HCT116 (cell line): Measurements from ENCODE around the gene ABHD12B. TPM values are rescaled to one million over a fixed set of nuclear protein-coding genes. Genes with fewer than 3 reads are reported as not detected.

ENCODE experiments used
- ATAC-seq: fragments of 200-7000 bp; cut with Tn5 transposase; 2 replicates; pipeline ENCODE4 v1.9.1; 2020; ENCODE audit warnings: mild to moderate bottlenecking, moderate library complexity
- BruUV-seq: library from RNA; stranded (reverse); fragments of 400-500 nt; replicated peaks from 2 replicates; lab custom pipeline; 2021; lab: Mats Ljungman, UMichigan
- CTCF ChIA-PET: fragments of 300-600 bp; sonication (Branson Sonifier 250); formaldehyde crosslinking; loops from one replicate; lab custom pipeline; 2021; ENCODE audit warnings: antibody characterized with exemption; lab: Charles Lee
- POLR2A ChIA-PET: fragments of 300-600, 350-600 bp; sonication (Branson Sonifier 250); formaldehyde crosslinking; loops from one replicate; lab custom pipeline; 2021; ENCODE audit warnings: antibody characterized with exemption; lab: Charles Lee
- RAD21 ChIA-PET, 2 experiments: fragments of 300-600 bp; sonication (Branson Sonifier 250); formaldehyde crosslinking; loops; one replicate each; lab custom pipeline; 2023; ENCODE audit warnings: low total read pairs in 2 of 2; ENCODE audit not compliant: uncharacterized antibody in 2 of 2, unreplicated experiment in 2 of 2, low non-redundant PET in 1 of 2; lab: Charles Lee
- DNase-seq: peaks from one replicate; pipeline ENCODE4 v3.0.0-alpha.2; 2010; ENCODE audit warnings: low read depth, low spot score
- H2AFZ ChIP-seq: fragments of 200-600 bp; shearing (Covaris generic), sonication (generic); 2 replicates; pipeline ENCODE4 v1.6.1; 2017; ENCODE audit warnings: low read depth, mixed run types, mixed read lengths, antibody characterized with exemption, low read length; ENCODE audit not compliant: poor library complexity, severe bottlenecking
- H3K27ac ChIP-seq: 2 replicates; pipeline ENCODE4 v1.5.1; 2012; ENCODE audit warnings: low read depth, low read length
- H3K27me3 ChIP-seq: fragments of 200-600 bp; sonication (generic); 2 replicates; pipeline ENCODE4 v1.6.1; 2016; ENCODE audit warnings: mixed run types, low read length, mixed read lengths; ENCODE audit not compliant: insufficient read depth
- H3K36me3 ChIP-seq, 2 experiments: fragments of 200-500 bp in 1 of 2; fragments of 200-600 bp in 1 of 2; sonication (Bioruptor generic) in 1 of 2; sonication (generic) in 1 of 2; 2 replicates each; pipeline versions ENCODE4 v1.5.1 to v1.6.1; 2014 to 2016; ENCODE audit warnings: low read length in 2 of 2, inconsistent platforms in 1 of 2, mixed read lengths in 1 of 2, mixed run types in 1 of 2; ENCODE audit not compliant: insufficient read depth in 2 of 2, control insufficient read depth in 1 of 2
- H3K4me1 ChIP-seq, 2 experiments: fragments of 200-600 bp in 1 of 2; sonication (generic) in 1 of 2; 2 replicates each; pipeline versions ENCODE4 v1.5.1 to v1.6.1; 2012 to 2017; ENCODE audit warnings: low read length in 2 of 2, inconsistent platforms in 1 of 2, mild to moderate bottlenecking in 1 of 2, mixed read lengths in 1 of 2, mixed run types in 1 of 2, moderate library complexity in 1 of 2; ENCODE audit not compliant: insufficient read depth in 2 of 2, control insufficient read depth in 1 of 2
- H3K4me2 ChIP-seq: fragments of 200-600 bp; sonication (generic); 2 replicates; pipeline ENCODE4 v1.6.1; 2017; ENCODE audit warnings: mixed run types, low read length, mixed read lengths
- H3K4me3 ChIP-seq, 2 experiments: fragments of 200-600 bp in 1 of 2; sonication (generic) in 1 of 2; replicated peaks in 1 of 2; 2 replicates each; pipeline ENCODE4 v1.5.1; 2011 to 2016; ENCODE audit warnings: low read length in 2 of 2, control low read depth in 1 of 2, low read depth in 1 of 2, mild to moderate bottlenecking in 1 of 2, mixed read lengths in 1 of 2, mixed run types in 1 of 2
- H3K79me2 ChIP-seq: fragments of 200-600 bp; sonication (generic); 2 replicates; pipeline ENCODE4 v1.6.1; 2017; ENCODE audit warnings: mild to moderate bottlenecking, mixed run types, low read length, moderate library complexity, mixed read lengths; ENCODE audit not compliant: insufficient read depth
- H3K9ac ChIP-seq: fragments of 200-600 bp; sonication (generic); 2 replicates; pipeline ENCODE4 v1.6.1; 2016; ENCODE audit warnings: low read length, mixed read lengths
- H3K9me2 ChIP-seq: fragments of 200-600 bp; sonication (generic), shearing (Covaris generic); 2 replicates; pipeline ENCODE4 v1.6.1; 2017; ENCODE audit warnings: mixed run types, mild to moderate bottlenecking, moderate library complexity; ENCODE audit not compliant: insufficient read depth
- H3K9me3 ChIP-seq, 2 experiments: fragments of 200-500 bp in 1 of 2; fragments of 200-600 bp in 1 of 2; sonication (Bioruptor generic) in 1 of 2; sonication (generic) in 1 of 2; 2 replicates each; pipeline ENCODE4 v1.6.1; 2014 to 2017; ENCODE audit warnings: low read length in 2 of 2, mixed read lengths in 2 of 2, inconsistent platforms in 1 of 2, low read depth in 1 of 2, mild to moderate bottlenecking in 1 of 2, mixed run types in 1 of 2, moderate library complexity in 1 of 2; ENCODE audit not compliant: control insufficient read depth in 1 of 2, insufficient read depth in 1 of 2
- H4K20me1 ChIP-seq: fragments of 200-600 bp; sonication (generic), shearing (Covaris generic); 2 replicates; pipeline ENCODE4 v1.6.1; 2017; ENCODE audit warnings: mixed run types, mild to moderate bottlenecking, moderate library complexity; ENCODE audit not compliant: insufficient read depth
- CEBPB ChIP-seq: IDR thresholded peaks from 2 replicates; pipeline ENCODE4 v1.6.1; 2012; ENCODE audit warnings: low read depth
- EGR1 ChIP-seq: IDR thresholded peaks from 2 replicates; pipeline ENCODE4 v1.6.1; 2012; ENCODE audit warnings: low read depth
- FOSL1 ChIP-seq: IDR thresholded peaks from 2 replicates; pipeline ENCODE4 v1.6.1; 2012; ENCODE audit warnings: low read depth
- JUND ChIP-seq: IDR thresholded peaks from 2 replicates; pipeline ENCODE4 v1.6.1; 2012
- POLR2A ChIP-seq: IDR thresholded peaks from 2 replicates; pipeline ENCODE4 v1.7.0; 2011; ENCODE audit warnings: borderline replicate concordance; ENCODE audit not compliant: insufficient read depth, insufficient read length; ENCODE audit errors: extremely low read depth
- POLR2AphosphoS5 ChIP-seq: IDR thresholded peaks from 2 replicates; pipeline ENCODE4 v1.6.1; 2011; ENCODE audit warnings: mild to moderate bottlenecking, low read depth, low read length, moderate library complexity
- SIN3A ChIP-seq: IDR thresholded peaks from 2 replicates; pipeline ENCODE4 v1.6.1; 2012; ENCODE audit warnings: low read depth
- SRF ChIP-seq: IDR thresholded peaks from 2 replicates; pipeline ENCODE4 v1.6.1; 2012; ENCODE audit warnings: low read depth
- ZNF274 ChIP-seq: fragments of 200-500 bp; sonication (Bioruptor generic); IDR thresholded peaks from 2 replicates; pipeline ENCODE4 v1.6.1; 2014; ENCODE audit warnings: mild to moderate bottlenecking, low read depth, low read length, inconsistent platforms
- intact Hi-C: fragments of 100-400 bp; cut with micrococcal nuclease; formaldehyde crosslinking; loops from 2 replicates; pipeline ENCODE4 v1.10.0; 2022
- total RNA-seq: library from RNA; stranded (reverse); gene quantifications from one replicate; pipeline ENCODE4 v1.2.1, GENCODE V29; 2021; ENCODE audit not compliant: unreplicated experiment
- TF ChIP-seq, protein P1 (sequence below): IDR thresholded peaks from 2 replicates; pipeline ENCODE4 v1.6.1; 2011; ENCODE audit warnings: mild to moderate bottlenecking, low read length, moderate library complexity; ENCODE audit not compliant: insufficient replicate concordance; ENCODE audit errors: extremely low read depth
- TF ChIP-seq, protein P2 (sequence below): IDR thresholded peaks from 2 replicates; pipeline ENCODE4 v1.6.1; 2012; ENCODE audit warnings: low read depth
- TF ChIP-seq, protein P3 (sequence below), 3 experiments: fragments of 200-600 bp in 1 of 3; sonication (generic) in 1 of 3; IDR thresholded peaks in 2 of 3; conservative IDR thresholded peaks in 1 of 3; 2 replicates each; pipeline ENCODE4 v1.5.1; 2012 to 2017; ENCODE audit warnings: low read depth in 2 of 3, low read length in 2 of 3, antibody characterized with exemption in 1 of 3, borderline replicate concordance in 1 of 3, control low read depth in 1 of 3, mild to moderate bottlenecking in 1 of 3, mixed read lengths in 1 of 3, mixed run types in 1 of 3, moderate library complexity in 1 of 3; ENCODE audit not compliant: insufficient read depth in 1 of 3

Gene ABHD12B
- total RNA-seq, 1 experiment from 2014 or later: 0.74 TPM

DNA sequence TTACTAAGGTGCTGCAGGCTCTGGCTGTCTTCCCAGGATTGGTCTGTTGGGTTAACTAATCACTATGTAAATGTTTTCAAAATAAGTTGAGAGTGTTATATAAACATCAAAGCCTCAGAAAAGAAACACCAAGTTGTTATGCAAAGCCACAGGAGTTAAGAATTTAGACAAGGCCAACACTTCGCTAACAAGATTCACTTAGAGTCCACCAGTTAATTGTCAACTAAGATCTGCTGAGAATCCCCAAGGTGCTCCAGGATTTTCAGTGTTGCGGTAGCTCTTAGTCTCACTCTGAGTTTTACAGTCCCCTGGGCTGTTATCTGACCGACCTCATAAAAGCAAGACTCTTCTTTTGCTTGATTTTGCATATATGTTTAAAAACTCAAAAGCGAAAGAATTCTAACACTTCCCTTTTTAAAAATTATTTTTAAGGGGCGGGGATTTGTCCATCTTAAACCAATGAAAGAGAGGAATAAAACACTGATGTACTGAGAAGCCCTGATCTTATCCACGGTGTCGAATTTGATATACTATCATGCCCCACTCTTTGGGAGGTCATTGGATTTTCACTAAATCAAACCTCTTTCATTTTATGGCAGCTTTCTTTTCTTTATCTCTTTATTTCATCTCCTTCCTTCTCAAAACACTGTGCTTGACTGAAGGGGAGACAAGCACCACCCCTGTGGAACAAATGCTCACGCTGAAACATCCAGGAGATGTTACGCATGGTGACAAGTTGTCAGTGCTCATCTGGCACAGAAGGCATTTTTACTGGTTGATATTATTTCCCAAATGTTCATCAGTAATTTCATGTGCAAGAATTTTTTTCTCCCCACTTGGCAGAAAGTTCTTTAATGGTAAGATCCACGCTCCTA is 47.9 kb upstream of the ABHD12B start:
- Histone ChIP-seq H3K36me3 (no peaks in the 10 kb centered on the region), H3K9me3 (no peaks in the 10 kb centered on the region), H3K27ac (no peak overlapping the region), H3K27me3 (no peaks in the 10 kb centered on the region), H4K20me1 (no peaks in the 10 kb centered on the region; the same call in 1 of the 2 replicates), H2AFZ (no peak overlapping the region), H3K4me1 (no peaks in the 10 kb centered on the region), H3K4me3 (no peak overlapping the region), H3K9me2 (no peaks in the 10 kb centered on the region), H3K9ac (no peak overlapping the region), H3K4me2 (no peak overlapping the region), H3K79me2 (peaks cover 85% of the 10 kb centered on the region)
- ChIA-PET POLR2A (no interaction called here), RAD21 (no interaction called here), CTCF (interaction anchor here (1.3 kb wide), 1 partner anchor 36 kb away, joined by 3 read pairs; no protein-coding TSS in a partner anchor)
- no peak for DNase-seq
- intact Hi-C loops: no loop called here
- no peak for ATAC-seq
- TF ChIP-seq POLR2A: no peak
- TF ChIP-seq ZNF274: no peak
- no peak for TF ChIP-seq CEBPB
- BruUV-seq: no TSS peak

DNA sequence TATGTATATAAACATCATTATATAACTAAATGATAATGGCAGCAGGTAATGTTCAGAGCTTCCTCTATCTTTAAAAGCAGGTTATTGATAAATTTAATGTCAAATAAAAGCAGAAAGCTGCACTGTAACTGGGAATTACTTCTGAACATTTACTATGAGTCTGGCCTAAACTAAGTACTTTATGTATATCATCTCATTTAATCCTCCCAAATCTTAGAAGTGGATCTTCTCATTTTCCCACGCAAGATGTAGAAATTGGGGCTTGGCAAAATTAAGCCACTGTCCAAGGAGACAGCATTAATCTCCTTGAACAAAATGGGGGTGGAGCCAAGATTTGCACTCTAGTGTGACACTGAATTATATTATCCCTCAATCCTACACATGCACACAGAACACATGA is 46.5 kb upstream of the ABHD12B start:
- H3K79me2 ChIP-seq: peaks cover 82% of the 10 kb centered on the region
- CTCF ChIA-PET: no interaction called here
- H3K4me2 ChIP-seq: no peak overlapping the region
- POLR2A ChIA-PET: no interaction called here
- no TSS peak for BruUV-seq
- peaks cover 7 to 11% of the 10 kb centered on the region in 2 experiments for H3K4me1 ChIP-seq
- DNase-seq (no peak), ATAC-seq (no peak)
- no peaks in the 10 kb centered on the region for H3K36me3 ChIP-seq
- no peak overlapping the region for H3K9ac ChIP-seq
- H4K20me1 ChIP-seq: no peaks in the 10 kb centered on the region; the same call in 1 of the 2 replicates
- RAD21 ChIA-PET: no interaction called here
- no peaks in the 10 kb centered on the region for H3K9me3 ChIP-seq
- intact Hi-C loops: no loop called here
- no peak overlapping the region for H3K4me3 ChIP-seq
- H3K27ac ChIP-seq: no peak overlapping the region
- H2AFZ ChIP-seq: no peak overlapping the region
- H3K27me3 ChIP-seq: no peaks in the 10 kb centered on the region
- no peaks in the 10 kb centered on the region for H3K9me2 ChIP-seq
- TF ChIP-seq EGR1 (no peak), SRF (no peak), CEBPB (no peak), FOSL1 (no peak), SIN3A (no peak), JUND (no peak), POLR2AphosphoS5 (no peak)
- TF ChIP-seq, protein P1, sequence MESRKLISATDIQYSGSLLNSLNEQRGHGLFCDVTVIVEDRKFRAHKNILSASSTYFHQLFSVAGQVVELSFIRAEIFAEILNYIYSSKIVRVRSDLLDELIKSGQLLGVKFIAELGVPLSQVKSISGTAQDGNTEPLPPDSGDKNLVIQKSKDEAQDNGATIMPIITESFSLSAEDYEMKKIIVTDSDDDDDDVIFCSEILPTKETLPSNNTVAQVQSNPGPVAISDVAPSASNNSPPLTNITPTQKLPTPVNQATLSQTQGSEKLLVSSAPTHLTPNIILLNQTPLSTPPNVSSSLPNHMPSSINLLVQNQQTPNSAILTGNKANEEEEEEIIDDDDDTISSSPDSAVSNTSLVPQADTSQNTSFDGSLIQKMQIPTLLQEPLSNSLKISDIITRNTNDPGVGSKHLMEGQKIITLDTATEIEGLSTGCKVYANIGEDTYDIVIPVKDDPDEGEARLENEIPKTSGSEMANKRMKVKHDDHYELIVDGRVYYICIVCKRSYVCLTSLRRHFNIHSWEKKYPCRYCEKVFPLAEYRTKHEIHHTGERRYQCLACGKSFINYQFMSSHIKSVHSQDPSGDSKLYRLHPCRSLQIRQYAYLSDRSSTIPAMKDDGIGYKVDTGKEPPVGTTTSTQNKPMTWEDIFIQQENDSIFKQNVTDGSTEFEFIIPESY: no peak
- TF ChIP-seq, protein P2, sequence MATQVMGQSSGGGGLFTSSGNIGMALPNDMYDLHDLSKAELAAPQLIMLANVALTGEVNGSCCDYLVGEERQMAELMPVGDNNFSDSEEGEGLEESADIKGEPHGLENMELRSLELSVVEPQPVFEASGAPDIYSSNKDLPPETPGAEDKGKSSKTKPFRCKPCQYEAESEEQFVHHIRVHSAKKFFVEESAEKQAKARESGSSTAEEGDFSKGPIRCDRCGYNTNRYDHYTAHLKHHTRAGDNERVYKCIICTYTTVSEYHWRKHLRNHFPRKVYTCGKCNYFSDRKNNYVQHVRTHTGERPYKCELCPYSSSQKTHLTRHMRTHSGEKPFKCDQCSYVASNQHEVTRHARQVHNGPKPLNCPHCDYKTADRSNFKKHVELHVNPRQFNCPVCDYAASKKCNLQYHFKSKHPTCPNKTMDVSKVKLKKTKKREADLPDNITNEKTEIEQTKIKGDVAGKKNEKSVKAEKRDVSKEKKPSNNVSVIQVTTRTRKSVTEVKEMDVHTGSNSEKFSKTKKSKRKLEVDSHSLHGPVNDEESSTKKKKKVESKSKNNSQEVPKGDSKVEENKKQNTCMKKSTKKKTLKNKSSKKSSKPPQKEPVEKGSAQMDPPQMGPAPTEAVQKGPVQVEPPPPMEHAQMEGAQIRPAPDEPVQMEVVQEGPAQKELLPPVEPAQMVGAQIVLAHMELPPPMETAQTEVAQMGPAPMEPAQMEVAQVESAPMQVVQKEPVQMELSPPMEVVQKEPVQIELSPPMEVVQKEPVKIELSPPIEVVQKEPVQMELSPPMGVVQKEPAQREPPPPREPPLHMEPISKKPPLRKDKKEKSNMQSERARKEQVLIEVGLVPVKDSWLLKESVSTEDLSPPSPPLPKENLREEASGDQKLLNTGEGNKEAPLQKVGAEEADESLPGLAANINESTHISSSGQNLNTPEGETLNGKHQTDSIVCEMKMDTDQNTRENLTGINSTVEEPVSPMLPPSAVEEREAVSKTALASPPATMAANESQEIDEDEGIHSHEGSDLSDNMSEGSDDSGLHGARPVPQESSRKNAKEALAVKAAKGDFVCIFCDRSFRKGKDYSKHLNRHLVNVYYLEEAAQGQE: no peak
- TF ChIP-seq, protein P3, sequence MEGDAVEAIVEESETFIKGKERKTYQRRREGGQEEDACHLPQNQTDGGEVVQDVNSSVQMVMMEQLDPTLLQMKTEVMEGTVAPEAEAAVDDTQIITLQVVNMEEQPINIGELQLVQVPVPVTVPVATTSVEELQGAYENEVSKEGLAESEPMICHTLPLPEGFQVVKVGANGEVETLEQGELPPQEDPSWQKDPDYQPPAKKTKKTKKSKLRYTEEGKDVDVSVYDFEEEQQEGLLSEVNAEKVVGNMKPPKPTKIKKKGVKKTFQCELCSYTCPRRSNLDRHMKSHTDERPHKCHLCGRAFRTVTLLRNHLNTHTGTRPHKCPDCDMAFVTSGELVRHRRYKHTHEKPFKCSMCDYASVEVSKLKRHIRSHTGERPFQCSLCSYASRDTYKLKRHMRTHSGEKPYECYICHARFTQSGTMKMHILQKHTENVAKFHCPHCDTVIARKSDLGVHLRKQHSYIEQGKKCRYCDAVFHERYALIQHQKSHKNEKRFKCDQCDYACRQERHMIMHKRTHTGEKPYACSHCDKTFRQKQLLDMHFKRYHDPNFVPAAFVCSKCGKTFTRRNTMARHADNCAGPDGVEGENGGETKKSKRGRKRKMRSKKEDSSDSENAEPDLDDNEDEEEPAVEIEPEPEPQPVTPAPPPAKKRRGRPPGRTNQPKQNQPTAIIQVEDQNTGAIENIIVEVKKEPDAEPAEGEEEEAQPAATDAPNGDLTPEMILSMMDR (IDR thresholded peaks at IDR 0.05 in 2 of 3, conservative IDR thresholded peaks at IDR 0.05 in 1 of 3; ENCODE audit: borderline replicate concordance in 1 of 3, insufficient read depth in 1 of 3, low read depth in 2 of 3, low read length in 2 of 3): no peak
